Measurements from ENCODE around the gene IQGAP3.

The IQGAP3 gene

GRCh38 chr1:156502894-156503697 is 69.3 kb downstream of the IQGAP3 start:
- DNase-seq, result peak; percentile 86
- in situ Hi-C loops (cut with MboI; ENCODE audit: low pct_unique_long_range_greater_than_20kb, low sequenced_read_pairs), result no loop called here

GRCh38 chr1:156502391-156502893 is 69.9 kb downstream of the IQGAP3 start:
- no peak for DNase-seq
- in situ Hi-C loops (cut with MboI; ENCODE audit: low pct_unique_long_range_greater_than_20kb, low sequenced_read_pairs), result no loop called here

- in situ Hi-C loops (cut with MboI; ENCODE audit: low pct_unique_long_range_greater_than_20kb, low sequenced_read_pairs), result no loop called here
- DNase-seq, result peak; percentile 92
These were observed 71.4 kb downstream of the IQGAP3 start for GRCh38 chr1:156500793-156501506.

GRCh38 chr1:156500543-156500792 is 71.9 kb downstream of the IQGAP3 start, which contains the start of gene MEF2D:
Gene MEF2D, minus strand, starts transcription at chr1:156500775. Its CDS starts 17,483 bp downstream, at chr1:156483292.
- no peak for DNase-seq
- in situ Hi-C loops (cut with MboI; ENCODE audit: low pct_unique_long_range_greater_than_20kb, low sequenced_read_pairs), result no loop called here

GRCh38 chr1:156499842-156500542 is 72.4 kb downstream of the IQGAP3 start:
- in situ Hi-C loops (cut with MboI; ENCODE audit: low pct_unique_long_range_greater_than_20kb, low sequenced_read_pairs), result no loop called here
- DNase-seq, result no peak

GRCh38 chr1:156499194-156499841 is 73.0 kb downstream of the IQGAP3 start:
- in situ Hi-C loops (cut with MboI; ENCODE audit: low pct_unique_long_range_greater_than_20kb, low sequenced_read_pairs), result no loop called here
- no peak for DNase-seq

- no peak for DNase-seq
- in situ Hi-C loops (cut with MboI; ENCODE audit: low pct_unique_long_range_greater_than_20kb, low sequenced_read_pairs), result no loop called here
These were observed 73.8 kb downstream of the IQGAP3 start for GRCh38 chr1:156498432-156499193.

- in situ Hi-C loops (cut with MboI; ENCODE audit: low pct_unique_long_range_greater_than_20kb, low sequenced_read_pairs), result no loop called here
- no peak for DNase-seq
These were observed 74.5 kb downstream of the IQGAP3 start for GRCh38 chr1:156497743-156498431.

- in situ Hi-C loops (cut with MboI; ENCODE audit: low pct_unique_long_range_greater_than_20kb, low sequenced_read_pairs), result no loop called here
These were observed 75.2 kb downstream of the IQGAP3 start for GRCh38 chr1:156497078-156497742.

GRCh38 chr1:156496211-156496761 is 76.1 kb downstream of the IQGAP3 start:
- in situ Hi-C loops (cut with MboI; ENCODE audit: low pct_unique_long_range_greater_than_20kb, low sequenced_read_pairs), result no loop called here
- no peak for DNase-seq

More at GRCh38 chr1:156497078-156497742, 75.2 kb downstream of the IQGAP3 start:
- DNase-seq, result no peak

GRCh38 chr1:156495401-156496140 is 76.8 kb downstream of the IQGAP3 start:
- in situ Hi-C loops (cut with MboI; ENCODE audit: low pct_unique_long_range_greater_than_20kb, low sequenced_read_pairs), result no loop called here

GRCh38 chr1:156494309-156494895 is 78.0 kb downstream of the IQGAP3 start:
- no peak for DNase-seq
- in situ Hi-C loops (cut with MboI; ENCODE audit: low pct_unique_long_range_greater_than_20kb, low sequenced_read_pairs), result no loop called here

More at GRCh38 chr1:156495401-156496140, 76.8 kb downstream of the IQGAP3 start:
- DNase-seq, result no peak

GRCh38 chr1:156493742-156494141 is 78.6 kb downstream of the IQGAP3 start:
- no peak for DNase-seq
- in situ Hi-C loops (cut with MboI; ENCODE audit: low pct_unique_long_range_greater_than_20kb, low sequenced_read_pairs), result no loop called here

GRCh38 chr1:156493154-156493631 is 79.2 kb downstream of the IQGAP3 start:
- in situ Hi-C loops (cut with MboI; ENCODE audit: low pct_unique_long_range_greater_than_20kb, low sequenced_read_pairs), result no loop called here
- no peak for DNase-seq

GRCh38 chr1:156492591-156493080 is 79.7 kb downstream of the IQGAP3 start:
- DNase-seq, result peak; percentile 83
- in situ Hi-C loops (cut with MboI; ENCODE audit: low pct_unique_long_range_greater_than_20kb, low sequenced_read_pairs), result no loop called here

- DNase-seq, result no peak
- in situ Hi-C loops (cut with MboI; ENCODE audit: low pct_unique_long_range_greater_than_20kb, low sequenced_read_pairs), result no loop called here
These were observed 80.3 kb downstream of the IQGAP3 start for GRCh38 chr1:156492013-156492590.
